ENCODE data around the gene GMCL2.

- TF ChIP-seq, protein P1, sequence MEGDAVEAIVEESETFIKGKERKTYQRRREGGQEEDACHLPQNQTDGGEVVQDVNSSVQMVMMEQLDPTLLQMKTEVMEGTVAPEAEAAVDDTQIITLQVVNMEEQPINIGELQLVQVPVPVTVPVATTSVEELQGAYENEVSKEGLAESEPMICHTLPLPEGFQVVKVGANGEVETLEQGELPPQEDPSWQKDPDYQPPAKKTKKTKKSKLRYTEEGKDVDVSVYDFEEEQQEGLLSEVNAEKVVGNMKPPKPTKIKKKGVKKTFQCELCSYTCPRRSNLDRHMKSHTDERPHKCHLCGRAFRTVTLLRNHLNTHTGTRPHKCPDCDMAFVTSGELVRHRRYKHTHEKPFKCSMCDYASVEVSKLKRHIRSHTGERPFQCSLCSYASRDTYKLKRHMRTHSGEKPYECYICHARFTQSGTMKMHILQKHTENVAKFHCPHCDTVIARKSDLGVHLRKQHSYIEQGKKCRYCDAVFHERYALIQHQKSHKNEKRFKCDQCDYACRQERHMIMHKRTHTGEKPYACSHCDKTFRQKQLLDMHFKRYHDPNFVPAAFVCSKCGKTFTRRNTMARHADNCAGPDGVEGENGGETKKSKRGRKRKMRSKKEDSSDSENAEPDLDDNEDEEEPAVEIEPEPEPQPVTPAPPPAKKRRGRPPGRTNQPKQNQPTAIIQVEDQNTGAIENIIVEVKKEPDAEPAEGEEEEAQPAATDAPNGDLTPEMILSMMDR (IDR thresholded peaks at IDR 0.05) = no peak
- no peak for TF ChIP-seq POLR2A (IDR thresholded peaks at IDR 0.05; ENCODE audit: low read depth)
- no peak for TF ChIP-seq POLR2AphosphoS5 (IDR thresholded peaks at IDR 0.05)
Measured at GRCh38 chr5:178192244-178192643, 5.1 kb upstream of the GMCL2 start.
